ENCODE results near the gene TBRG4.

Gene TBRG4

DNA sequence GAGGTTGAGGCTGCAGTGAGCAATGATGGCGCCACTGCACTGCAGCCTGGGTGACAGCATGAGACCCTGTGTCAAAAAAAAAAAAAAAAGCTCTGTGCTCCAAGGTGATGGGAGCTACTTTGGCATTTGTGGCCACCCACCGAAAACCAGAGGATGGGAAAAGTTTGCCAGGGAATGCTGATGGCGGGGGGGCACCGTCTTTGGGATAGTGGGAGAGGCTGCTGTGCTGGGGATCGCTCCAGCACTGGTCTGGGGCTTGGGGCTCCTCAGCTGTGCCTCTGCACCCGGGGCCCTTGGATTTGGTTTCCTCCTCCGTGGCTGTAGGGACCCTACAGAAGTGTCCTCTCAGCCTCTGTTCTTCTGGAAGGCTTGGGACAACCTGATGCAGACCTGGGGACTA is 34.4 kb upstream of the TBRG4 start:
- Histone ChIP-seq H3K9me3 (ENCODE audit: insufficient read depth, low read depth, low read length) (no peaks in the 10 kb centered on the region), H3K9me2 (replicated peaks; ENCODE audit: low read depth, low read length) (no peaks in the 10 kb centered on the region), H3K4me2 (ENCODE audit: low read depth, low read length, poor library complexity, severe bottlenecking) (no peak overlapping the region), H2AFZ (ENCODE audit: low read length) (no peak overlapping the region), H4K20me1 (ENCODE audit: insufficient read depth, low read length, poor library complexity, severe bottlenecking) (no peaks in the 10 kb centered on the region), H3K27me3 (ENCODE audit: insufficient read depth, low read length, poor library complexity, severe bottlenecking) (no peaks in the 10 kb centered on the region), H3K4me3 (ENCODE audit: low read length, poor library complexity, severe bottlenecking) (no peak overlapping the region), H3K79me2 (ENCODE audit: insufficient read depth, low read length) (no peaks in the 10 kb centered on the region), H3K36me3 (ENCODE audit: insufficient read depth, low read length) (no peaks in the 10 kb centered on the region), H3F3A (ENCODE audit: low read depth) (no peaks in the 10 kb centered on the region), H3K4me1 (ENCODE audit: insufficient read depth, low read length, poor library complexity, severe bottlenecking) (no peaks in the 10 kb centered on the region), H3K9ac (ENCODE audit: low read depth, low read length, poor library complexity, severe bottlenecking) (no peak overlapping the region)
- TF ChIP-seq EZH2phosphoT487 (IDR thresholded peaks at IDR 0.05; ENCODE audit: borderline replicate concordance): no peak
- TF ChIP-seq, protein P1, sequence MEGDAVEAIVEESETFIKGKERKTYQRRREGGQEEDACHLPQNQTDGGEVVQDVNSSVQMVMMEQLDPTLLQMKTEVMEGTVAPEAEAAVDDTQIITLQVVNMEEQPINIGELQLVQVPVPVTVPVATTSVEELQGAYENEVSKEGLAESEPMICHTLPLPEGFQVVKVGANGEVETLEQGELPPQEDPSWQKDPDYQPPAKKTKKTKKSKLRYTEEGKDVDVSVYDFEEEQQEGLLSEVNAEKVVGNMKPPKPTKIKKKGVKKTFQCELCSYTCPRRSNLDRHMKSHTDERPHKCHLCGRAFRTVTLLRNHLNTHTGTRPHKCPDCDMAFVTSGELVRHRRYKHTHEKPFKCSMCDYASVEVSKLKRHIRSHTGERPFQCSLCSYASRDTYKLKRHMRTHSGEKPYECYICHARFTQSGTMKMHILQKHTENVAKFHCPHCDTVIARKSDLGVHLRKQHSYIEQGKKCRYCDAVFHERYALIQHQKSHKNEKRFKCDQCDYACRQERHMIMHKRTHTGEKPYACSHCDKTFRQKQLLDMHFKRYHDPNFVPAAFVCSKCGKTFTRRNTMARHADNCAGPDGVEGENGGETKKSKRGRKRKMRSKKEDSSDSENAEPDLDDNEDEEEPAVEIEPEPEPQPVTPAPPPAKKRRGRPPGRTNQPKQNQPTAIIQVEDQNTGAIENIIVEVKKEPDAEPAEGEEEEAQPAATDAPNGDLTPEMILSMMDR (conservative IDR thresholded peaks at IDR 0.05; ENCODE audit: low read length): no peak

DNA sequence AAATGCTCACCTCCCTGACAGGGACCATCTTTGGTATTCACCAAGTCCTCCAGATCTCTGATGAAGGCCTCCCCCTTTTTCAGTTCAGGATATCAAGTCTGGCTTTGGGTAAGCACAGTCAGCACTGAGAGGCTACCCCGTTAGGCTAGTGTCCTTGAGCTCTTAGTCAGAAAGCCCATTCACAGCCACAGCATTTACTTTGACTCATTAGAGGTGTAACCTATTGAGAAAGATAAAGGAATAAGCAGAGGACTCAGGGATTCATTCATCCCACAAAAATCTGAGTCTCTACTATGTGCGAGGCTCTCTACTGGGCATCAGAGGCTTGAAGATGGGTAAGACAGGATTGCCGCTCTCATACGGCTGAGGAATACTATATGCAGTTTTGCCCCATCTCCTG is 32.1 kb upstream of the TBRG4 start:
- no peak for TF ChIP-seq EZH2phosphoT487 (IDR thresholded peaks at IDR 0.05; ENCODE audit: borderline replicate concordance)
- TF ChIP-seq, protein P1 (conservative IDR thresholded peaks at IDR 0.05; ENCODE audit: low read length): no peak
- no peak overlapping the region for H2AFZ ChIP-seq (ENCODE audit: low read length)
- no peaks in the 10 kb centered on the region for H3K79me2 ChIP-seq (ENCODE audit: insufficient read depth, low read length)
- no peak overlapping the region for H3K4me2 ChIP-seq (ENCODE audit: low read depth, low read length, poor library complexity, severe bottlenecking)
- no peaks in the 10 kb centered on the region for H3K27me3 ChIP-seq (ENCODE audit: insufficient read depth, low read length, poor library complexity, severe bottlenecking)
- no peaks in the 10 kb centered on the region for H3F3A ChIP-seq (ENCODE audit: low read depth)
- no peaks in the 10 kb centered on the region for H3K9me2 ChIP-seq (replicated peaks; ENCODE audit: low read depth, low read length)
- no peaks in the 10 kb centered on the region for H3K4me1 ChIP-seq (ENCODE audit: insufficient read depth, low read length, poor library complexity, severe bottlenecking)
- H3K9me3 ChIP-seq (ENCODE audit: insufficient read depth, low read depth, low read length): no peaks in the 10 kb centered on the region
- no peaks in the 10 kb centered on the region for H4K20me1 ChIP-seq (ENCODE audit: insufficient read depth, low read length, poor library complexity, severe bottlenecking)
- no peak overlapping the region for H3K9ac ChIP-seq (ENCODE audit: low read depth, low read length, poor library complexity, severe bottlenecking)
- H3K36me3 ChIP-seq (ENCODE audit: insufficient read depth, low read length): no peaks in the 10 kb centered on the region
- H3K4me3 ChIP-seq (ENCODE audit: low read length, poor library complexity, severe bottlenecking): no peak overlapping the region

DNA sequence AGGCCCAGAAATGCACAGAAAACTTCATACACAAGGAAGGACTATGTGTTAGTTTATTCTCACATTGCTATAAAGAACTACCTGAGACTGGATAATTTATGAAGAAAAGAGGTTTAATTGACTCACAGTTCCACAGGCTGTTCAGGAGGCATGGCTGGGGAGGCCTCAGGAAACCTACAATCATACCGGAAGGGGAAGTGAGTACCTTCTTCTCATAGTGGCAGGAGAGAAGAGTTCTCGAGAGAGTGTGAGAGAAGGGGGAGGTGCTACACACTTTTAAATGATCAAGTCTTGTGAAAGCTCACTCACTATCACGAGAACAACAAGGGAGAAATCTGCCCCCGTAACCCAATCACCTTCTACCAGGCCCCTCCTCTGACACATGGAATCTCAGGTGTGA is 29.3 kb upstream of the TBRG4 start:
- Histone ChIP-seq H2AFZ (ENCODE audit: low read length) (no peak overlapping the region), H3K9ac (ENCODE audit: low read depth, low read length, poor library complexity, severe bottlenecking) (no peak overlapping the region), H3K9me2 (replicated peaks; ENCODE audit: low read depth, low read length) (no peaks in the 10 kb centered on the region), H3K4me2 (ENCODE audit: low read depth, low read length, poor library complexity, severe bottlenecking) (no peak overlapping the region), H3K4me1 (ENCODE audit: insufficient read depth, low read length, poor library complexity, severe bottlenecking) (peaks cover 2% of the 10 kb centered on the region), H3K79me2 (ENCODE audit: insufficient read depth, low read length) (no peaks in the 10 kb centered on the region), H3K9me3 (ENCODE audit: insufficient read depth, low read depth, low read length) (no peaks in the 10 kb centered on the region), H3K27me3 (ENCODE audit: insufficient read depth, low read length, poor library complexity, severe bottlenecking) (no peaks in the 10 kb centered on the region), H3K36me3 (ENCODE audit: insufficient read depth, low read length) (no peaks in the 10 kb centered on the region), H3F3A (ENCODE audit: low read depth) (no peaks in the 10 kb centered on the region), H4K20me1 (ENCODE audit: insufficient read depth, low read length, poor library complexity, severe bottlenecking) (no peaks in the 10 kb centered on the region), H3K4me3 (ENCODE audit: low read length, poor library complexity, severe bottlenecking) (no peak overlapping the region)
- TF ChIP-seq EZH2phosphoT487 (IDR thresholded peaks at IDR 0.05; ENCODE audit: borderline replicate concordance): no peak
- TF ChIP-seq, protein P1 (conservative IDR thresholded peaks at IDR 0.05; ENCODE audit: low read length): no peak

All from Loucy (cell line).